G401.6 (cell line): ENCODE results near the gene FMNL1.

Source experiments
- FAIRE-seq: peaks from 2 replicates; lab custom pipeline; 2012; peaks lifted over from hg19 to GRCh38; lab: Jason Lieb, UNC

FMNL1 gene

GRCh38 chr17:45282683-45283644 is 61.3 kb downstream of the FMNL1 start:
- FAIRE-seq: no peak

- no peak for FAIRE-seq
Observed at GRCh38 chr17:45283711-45284110, 62.0 kb downstream of the FMNL1 start.

DNA sequence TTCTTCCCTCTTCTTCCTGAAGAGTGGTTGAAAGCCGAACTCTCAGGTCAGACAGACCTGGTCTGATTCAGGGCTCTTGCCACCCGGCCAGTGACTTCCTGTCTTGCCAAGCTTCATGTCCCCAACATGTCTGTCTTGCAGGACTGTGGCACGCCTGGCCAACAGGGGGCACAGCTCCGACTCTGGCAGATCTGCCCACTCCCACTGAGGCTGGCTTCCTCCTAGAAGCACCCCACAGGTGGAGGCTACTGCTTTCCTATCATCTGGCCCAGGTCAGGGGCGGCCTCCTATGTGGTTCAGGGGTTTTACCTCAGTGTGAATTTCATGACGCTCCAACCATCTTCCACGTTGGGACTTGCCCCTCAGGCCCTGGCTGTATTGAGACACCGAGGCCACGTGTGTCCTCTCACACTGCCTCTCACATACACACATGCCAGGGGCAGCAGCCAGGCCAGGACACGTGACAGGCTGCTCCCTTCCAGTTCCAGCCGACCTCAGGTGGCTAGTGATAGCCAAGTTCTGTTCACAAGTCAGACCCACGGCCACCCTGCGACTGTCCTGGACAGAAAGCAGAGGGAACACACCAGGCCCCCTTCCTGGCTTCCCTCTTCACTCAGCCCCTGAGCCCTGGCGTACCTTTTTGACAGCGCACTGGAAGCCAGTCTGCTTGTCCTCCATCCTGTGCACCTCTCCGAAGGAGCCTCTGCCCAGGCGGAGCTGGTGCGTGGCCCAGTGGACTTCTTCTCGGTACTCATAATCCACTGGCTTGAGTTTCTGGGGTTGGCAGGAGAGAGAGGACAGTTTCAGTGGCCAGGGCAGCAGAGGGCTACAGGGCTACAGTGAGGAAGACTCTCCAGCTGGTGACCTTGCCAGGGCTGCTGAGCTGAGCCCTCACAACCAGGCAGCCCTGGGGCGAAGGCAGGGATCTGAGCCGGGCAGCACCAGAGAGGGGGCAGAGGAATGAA is 62.8 kb downstream of the FMNL1 start:
- FAIRE-seq: no peak

DNA sequence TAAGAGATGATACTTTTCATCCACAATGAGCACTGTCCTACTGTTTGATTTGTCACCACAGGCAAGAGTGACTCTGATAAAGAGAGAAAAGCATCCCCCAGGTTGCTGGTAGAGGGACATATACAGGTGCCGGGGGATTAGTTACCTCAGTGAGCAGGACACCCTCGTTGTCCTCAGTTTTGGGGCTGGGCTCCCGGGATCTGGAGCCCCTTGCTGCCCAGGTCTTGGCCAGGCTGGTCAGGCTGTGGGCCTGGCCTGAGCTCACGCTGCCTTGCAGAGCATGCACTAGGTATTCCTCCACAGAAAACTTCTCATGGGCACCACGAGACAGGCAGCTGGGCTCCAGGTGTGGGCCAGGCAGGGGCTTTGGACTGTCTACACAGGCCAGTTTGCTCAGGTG is 64.6 kb downstream of the FMNL1 start:
- no peak for FAIRE-seq

- no peak for FAIRE-seq
Observed at GRCh38 chr17:45287526-45288500, 66.1 kb downstream of the FMNL1 start.

DNA sequence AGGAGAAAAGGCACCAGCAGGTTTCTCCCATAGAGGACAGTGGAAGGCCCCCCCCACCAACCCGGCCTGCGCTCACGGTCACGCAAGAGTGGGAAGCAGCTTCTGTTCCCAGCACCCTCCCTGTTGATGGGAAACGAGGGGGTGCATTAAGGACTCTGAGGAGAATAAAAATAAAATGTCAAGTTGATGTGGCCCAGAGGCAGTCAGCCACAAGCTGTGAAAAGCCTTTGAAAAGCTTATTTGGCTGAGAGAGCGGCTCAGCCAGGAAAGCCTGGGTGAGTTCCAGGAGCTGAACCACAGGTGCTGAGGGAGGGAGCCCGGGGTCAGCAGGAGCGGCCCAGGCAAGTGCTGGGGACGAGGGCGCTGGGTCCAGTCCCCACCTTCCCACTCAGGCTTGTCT is 67.1 kb downstream of the FMNL1 start:
- FAIRE-seq: no peak

DNA sequence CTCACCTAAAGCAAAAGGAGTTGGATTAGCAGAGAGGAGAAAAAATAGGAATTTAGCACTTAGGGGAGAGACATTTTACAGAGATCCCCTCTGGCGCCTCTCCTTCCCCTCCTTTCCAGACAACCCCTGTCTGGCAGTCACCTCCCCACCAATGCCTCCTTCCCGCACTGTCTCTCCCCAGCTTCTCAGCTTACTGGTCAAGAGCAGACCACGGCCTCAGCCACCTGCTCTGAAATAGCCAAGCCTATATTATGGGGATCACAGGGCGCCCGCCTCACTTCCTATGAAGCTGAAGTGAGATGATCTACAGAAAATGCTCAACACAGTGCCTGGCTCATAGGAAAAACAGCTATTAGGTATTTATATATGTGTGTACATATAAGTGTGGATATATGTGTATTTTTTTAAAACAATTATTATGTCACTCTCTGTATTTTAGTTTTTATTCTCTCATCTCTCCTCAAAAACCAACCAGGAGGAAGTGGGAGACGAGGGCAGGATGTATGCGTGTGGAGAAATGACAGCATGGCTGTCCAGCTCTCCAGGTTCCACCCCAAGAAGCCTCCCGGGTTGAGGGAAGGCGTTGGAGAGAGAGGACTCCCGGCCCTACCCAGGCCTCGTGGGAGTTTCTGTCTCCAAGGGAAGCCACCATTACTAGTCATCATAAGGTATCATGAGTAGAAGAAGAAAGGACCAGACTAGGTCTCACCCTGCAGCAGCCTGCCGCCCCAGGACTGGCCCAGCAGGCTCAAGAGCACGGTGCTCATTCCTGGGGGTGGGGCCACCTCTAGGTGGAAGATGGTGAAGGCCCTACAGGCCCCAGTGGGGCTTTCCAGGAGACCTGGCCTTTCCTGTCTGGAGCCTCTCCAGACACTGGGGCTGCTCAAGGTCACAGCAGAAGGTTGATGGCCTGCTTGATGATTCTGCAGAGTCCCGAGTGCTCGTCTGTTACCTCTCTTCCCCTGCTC is 67.9 kb downstream of the FMNL1 start:
- no peak for FAIRE-seq

GRCh38 chr17:45290269-45290765 is 68.6 kb downstream of the FMNL1 start:
- no peak for FAIRE-seq

- FAIRE-seq: no peak
Observed at GRCh38 chr17:45291171-45291805, 69.6 kb downstream of the FMNL1 start.

GRCh38 chr17:45292696-45293412 is 71.2 kb downstream of the FMNL1 start:
- no peak for FAIRE-seq

DNA sequence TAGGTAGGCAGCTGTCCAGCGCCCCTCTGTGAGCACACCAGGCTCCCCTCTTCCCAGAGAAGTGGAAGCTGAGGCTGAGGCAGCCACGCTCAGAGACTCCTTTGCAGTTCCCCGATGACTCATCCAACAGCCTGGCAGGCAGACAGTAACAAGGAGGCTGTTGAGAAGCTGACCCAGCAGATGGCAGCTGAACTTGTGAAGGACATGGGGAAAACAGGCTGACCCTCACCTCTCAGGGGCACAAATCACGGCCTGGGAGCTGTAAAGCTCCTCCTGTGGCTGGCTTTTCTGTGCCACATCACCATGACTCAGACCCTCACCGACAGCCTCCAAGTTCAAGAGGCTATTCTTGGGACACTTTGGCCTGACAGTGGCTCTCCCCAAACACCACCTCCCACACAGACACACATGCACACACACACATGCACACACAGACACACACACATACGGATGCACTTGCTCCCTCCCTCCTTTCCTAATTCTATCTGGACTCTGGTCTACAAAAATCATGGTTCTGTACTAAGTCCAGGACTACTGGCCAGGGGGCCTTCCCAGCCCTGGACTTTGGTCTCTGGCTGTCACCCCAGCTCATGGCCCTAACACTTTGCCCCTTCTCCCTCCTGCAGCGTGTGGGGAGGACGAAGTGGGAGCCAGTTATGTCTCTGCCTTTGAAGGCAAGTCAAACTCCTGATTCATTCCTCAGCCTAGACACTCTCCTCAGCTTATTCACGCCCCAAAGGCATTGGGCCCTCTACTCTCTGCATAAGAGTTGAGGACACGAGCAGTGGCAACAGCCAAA is 71.9 kb downstream of the FMNL1 start:
- FAIRE-seq: no peak

DNA sequence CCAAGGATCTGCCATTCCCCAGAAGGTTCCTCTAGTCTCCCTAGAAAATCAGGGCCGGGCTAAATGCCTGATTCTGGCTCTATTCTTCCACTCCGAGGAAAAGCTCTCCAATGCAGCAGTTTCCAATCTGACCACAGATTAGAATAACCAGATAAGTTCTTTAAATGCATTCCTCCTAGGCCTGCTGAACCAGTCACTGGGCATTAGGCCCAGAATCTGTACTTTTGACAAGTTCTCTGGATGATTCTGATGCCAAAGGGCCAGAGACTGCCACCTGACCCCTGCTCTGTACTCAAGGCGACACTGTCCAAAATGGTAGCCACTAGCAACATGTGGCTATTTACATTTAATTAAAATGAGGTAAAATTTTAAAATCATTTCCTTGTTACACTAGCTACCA is 72.8 kb downstream of the FMNL1 start:
- no peak for FAIRE-seq

DNA sequence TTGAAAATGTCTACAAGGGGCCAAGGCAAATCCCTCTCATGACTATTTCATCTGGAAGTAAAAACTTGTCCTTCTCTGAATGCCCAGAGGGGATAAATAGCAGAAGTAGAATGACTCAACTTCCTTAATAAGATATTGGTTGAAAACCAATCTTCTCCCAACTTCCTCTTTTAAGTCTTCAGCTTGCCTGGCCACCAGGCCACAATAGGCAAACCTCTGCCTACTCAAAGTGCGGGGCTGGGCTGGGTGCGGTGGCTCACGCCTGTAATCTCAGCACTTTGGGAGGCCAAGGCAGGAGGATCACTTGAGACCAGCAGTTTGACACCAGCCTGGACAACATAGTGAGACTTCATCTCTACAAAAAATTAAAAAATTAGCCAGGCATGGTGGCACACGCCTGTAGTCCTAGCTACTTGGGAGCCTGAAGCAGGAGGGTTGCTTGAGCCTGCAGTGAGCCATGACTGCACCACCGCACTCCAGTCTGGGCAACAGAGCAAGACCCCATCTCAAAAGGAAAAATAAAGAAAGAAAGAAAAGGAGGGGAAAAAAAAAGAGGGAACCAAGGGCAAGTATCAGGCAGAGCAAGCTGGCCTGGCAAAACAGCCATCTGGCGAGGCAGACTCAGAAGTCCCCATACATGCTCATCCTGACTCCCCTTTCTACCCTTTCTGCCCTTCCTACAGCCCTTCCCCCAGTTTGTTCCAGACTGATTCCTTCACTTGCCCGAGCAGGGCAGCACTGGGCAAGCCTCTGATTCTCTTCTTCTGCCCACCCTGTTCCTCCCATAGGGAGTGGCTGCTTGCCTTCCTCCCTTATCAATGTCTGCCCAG is 74.5 kb downstream of the FMNL1 start:
- FAIRE-seq: no peak

DNA sequence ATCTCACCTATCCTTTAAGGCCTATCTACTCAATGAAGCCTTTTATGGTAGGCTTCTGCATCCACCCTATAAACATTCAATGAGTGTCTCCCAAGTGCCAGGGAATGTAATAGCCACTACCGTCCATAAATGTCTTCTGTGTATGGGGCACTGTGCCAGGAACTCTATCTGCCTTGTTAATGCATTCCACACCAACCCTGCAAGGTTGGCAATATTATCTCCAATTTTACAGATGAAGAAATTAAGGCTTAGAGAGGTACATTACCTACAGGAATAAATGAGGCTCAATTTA is 75.1 kb downstream of the FMNL1 start:
- no peak for FAIRE-seq
